Endodermal cell (in vitro differentiated cells): ENCODE data around the gene LIN9. TPM values are rescaled to one million over a fixed set of nuclear protein-coding genes. Genes with fewer than 3 reads are reported as not detected.
A peak's percentile ranks its signal among the peaks of the same experiment; 100 is the strongest.

Experiments
- DNase-seq: peaks from one replicate; pipeline ENCODE4 v3.0.0-alpha.2; 2017
- H3K27ac ChIP-seq: 2 replicates; pipeline ENCODE4 v1.5.1; 2013; ENCODE audit warnings: mild to moderate bottlenecking, low read depth, low read length, moderate library complexity
- H3K27me3 ChIP-seq: 2 replicates; pipeline ENCODE4 v1.6.1; 2013; ENCODE audit warnings: mild to moderate bottlenecking, low read length, moderate library complexity; ENCODE audit not compliant: insufficient read depth, control insufficient read depth, poor library complexity, severe bottlenecking
- H3K36me3 ChIP-seq: 2 replicates; pipeline ENCODE4 v1.7.0; 2013; ENCODE audit warnings: mild to moderate bottlenecking, low read length, moderate library complexity; ENCODE audit not compliant: control insufficient read depth, insufficient read depth
- H3K4me1 ChIP-seq: one replicate; pipeline ENCODE4 v1.7.0; 2013; ENCODE audit warnings: low read length; ENCODE audit not compliant: control insufficient read depth, insufficient read depth
- H3K4me3 ChIP-seq: 2 replicates; pipeline ENCODE4 v1.5.1; 2013; ENCODE audit warnings: mild to moderate bottlenecking, low read length, moderate library complexity
- H3K9ac ChIP-seq: 2 replicates; pipeline ENCODE4 v1.6.1; 2013; ENCODE audit warnings: mild to moderate bottlenecking, low read length, moderate library complexity; ENCODE audit not compliant: poor library complexity, severe bottlenecking; ENCODE audit errors: extremely low read depth
- H3K9me3 ChIP-seq: 2 replicates; pipeline ENCODE4 v1.6.1; 2013; ENCODE audit warnings: mild to moderate bottlenecking, low read length, moderate library complexity; ENCODE audit not compliant: control insufficient read depth
- H3K27ac Mint-ChIP-seq: 2 replicates; pipeline ENCODE4 v1.8.0; 2020; ENCODE audit warnings: mixed read lengths
- H3K27me3 Mint-ChIP-seq: 2 replicates; pipeline ENCODE4 v1.8.0; 2021; ENCODE audit warnings: mild to moderate bottlenecking, mixed read lengths; ENCODE audit not compliant: insufficient read depth
- H3K36me3 Mint-ChIP-seq: 2 replicates; pipeline ENCODE4 v1.8.0; 2020; ENCODE audit warnings: low read depth, mixed read lengths
- H3K4me1 Mint-ChIP-seq: 2 replicates; pipeline ENCODE4 v1.8.0; 2020; ENCODE audit warnings: mixed read lengths
- H3K4me3 Mint-ChIP-seq: 2 replicates; pipeline ENCODE4 v1.8.0; 2020; ENCODE audit warnings: mild to moderate bottlenecking, moderate library complexity, mixed read lengths
- H3K9me3 Mint-ChIP-seq: 2 replicates; pipeline ENCODE4 v1.8.0; 2020; ENCODE audit warnings: mild to moderate bottlenecking, mixed read lengths
- WGBS, 2 experiments: methylation state at CpG; one replicate each; pipeline versions ENCODE4 v1.1.5 to v1.1.7; 2013; ENCODE audit warnings: missing lambda C conversion rate in 2 of 2, mixed read lengths in 1 of 2; ENCODE audit not compliant: insufficient coverage in 1 of 2, insufficient read length in 1 of 2; 5-methylcytosine and 5-hydroxymethylcytosine counted together
- total RNA-seq, 2 donors: library from RNA; stranded (reverse); fragmentation: NEBNext Ultra II Directional in 1 of 2; extraction: Animal tissue kit (Norgen Biotek cat#: 25700) in 1 of 2; gene quantifications; 2 replicates in 1 of 2; 3 replicates in 1 of 2; pipeline ENCODE4 v1.2.1, GENCODE V29; 2021
- TF ChIP-seq, protein P1 (sequence below): fragments of 200-600 bp; sonication (generic); conservative IDR thresholded peaks from 2 replicates; pipeline ENCODE4 v1.5.0; 2021; ENCODE audit warnings: antibody characterized with exemption, mild to moderate bottlenecking

Gene LIN9
- total RNA-seq, 2 donors from 2014 or later = 9.9 to 11.3 TPM

DNA sequence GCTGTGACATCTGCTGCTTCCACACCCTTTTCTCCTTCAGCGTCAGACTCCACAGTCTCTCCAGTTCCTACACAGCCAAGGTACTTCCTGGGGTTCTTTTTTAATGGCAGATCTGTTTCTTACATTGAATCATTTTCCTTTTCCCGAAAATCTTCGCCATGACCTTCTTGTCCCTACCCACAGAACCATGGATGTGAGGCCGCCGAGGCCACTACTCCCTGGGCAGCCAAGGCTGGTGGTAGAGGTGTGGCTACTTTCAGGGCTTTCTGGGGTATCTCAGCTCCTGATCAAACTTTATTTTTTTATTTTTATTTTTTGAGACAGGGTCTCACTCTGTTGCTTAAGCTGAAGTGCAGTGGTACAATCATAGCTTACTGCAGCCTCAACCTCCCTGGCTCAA is 9.5 kb upstream of the LIN9 start:
- DNase-seq = no peak
- no peak overlapping the region for H3K9ac ChIP-seq
- peaks cover 10% of the 10 kb centered on the region for H3K9me3 ChIP-seq
- H3K4me3 Mint-ChIP-seq = no peak overlapping the region
- TF ChIP-seq, protein P1, sequence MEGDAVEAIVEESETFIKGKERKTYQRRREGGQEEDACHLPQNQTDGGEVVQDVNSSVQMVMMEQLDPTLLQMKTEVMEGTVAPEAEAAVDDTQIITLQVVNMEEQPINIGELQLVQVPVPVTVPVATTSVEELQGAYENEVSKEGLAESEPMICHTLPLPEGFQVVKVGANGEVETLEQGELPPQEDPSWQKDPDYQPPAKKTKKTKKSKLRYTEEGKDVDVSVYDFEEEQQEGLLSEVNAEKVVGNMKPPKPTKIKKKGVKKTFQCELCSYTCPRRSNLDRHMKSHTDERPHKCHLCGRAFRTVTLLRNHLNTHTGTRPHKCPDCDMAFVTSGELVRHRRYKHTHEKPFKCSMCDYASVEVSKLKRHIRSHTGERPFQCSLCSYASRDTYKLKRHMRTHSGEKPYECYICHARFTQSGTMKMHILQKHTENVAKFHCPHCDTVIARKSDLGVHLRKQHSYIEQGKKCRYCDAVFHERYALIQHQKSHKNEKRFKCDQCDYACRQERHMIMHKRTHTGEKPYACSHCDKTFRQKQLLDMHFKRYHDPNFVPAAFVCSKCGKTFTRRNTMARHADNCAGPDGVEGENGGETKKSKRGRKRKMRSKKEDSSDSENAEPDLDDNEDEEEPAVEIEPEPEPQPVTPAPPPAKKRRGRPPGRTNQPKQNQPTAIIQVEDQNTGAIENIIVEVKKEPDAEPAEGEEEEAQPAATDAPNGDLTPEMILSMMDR = no peak
- H3K27ac Mint-ChIP-seq = no peak overlapping the region
- H3K4me1 ChIP-seq = no peaks in the 10 kb centered on the region
- WGBS, 2 experiments = 99 to 100% methylated on average over 3 to 5 of the region's 5 CpGs
- no peak overlapping the region for H3K4me3 ChIP-seq
- H3K27me3 Mint-ChIP-seq = peaks cover 17% of the 10 kb centered on the region
- no peaks in the 10 kb centered on the region for H3K36me3 Mint-ChIP-seq
- peaks cover 21% of the 10 kb centered on the region for H3K9me3 Mint-ChIP-seq
- peaks cover 1% of the 10 kb centered on the region for H3K27me3 ChIP-seq
- H3K36me3 ChIP-seq = no peaks in the 10 kb centered on the region
- no peaks in the 10 kb centered on the region for H3K4me1 Mint-ChIP-seq
- H3K27ac ChIP-seq = no peak overlapping the region

DNA sequence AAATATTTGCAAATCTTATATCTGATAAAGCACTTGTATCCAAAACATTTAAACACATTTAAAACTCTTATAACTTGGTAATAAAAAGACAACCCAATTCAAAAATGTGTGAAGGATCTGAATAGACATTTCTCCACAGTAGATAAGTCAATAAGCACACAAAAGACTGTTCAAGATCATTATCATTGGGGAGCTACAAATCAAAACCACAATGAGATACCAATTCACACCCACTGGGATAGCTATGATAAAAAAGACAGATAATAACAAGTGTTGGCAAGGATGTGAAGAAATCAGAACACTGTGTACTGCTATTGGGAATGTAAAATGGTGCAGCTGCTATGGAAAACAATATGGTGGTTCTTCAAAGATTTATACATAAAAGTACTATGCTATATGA is 5.1 kb upstream of the LIN9 start:
- no peak overlapping the region for H3K9ac ChIP-seq
- Mint-ChIP-seq H3K27me3 (peaks cover 39% of the 10 kb centered on the region), H3K4me1 (peaks cover 16% of the 10 kb centered on the region), H3K36me3 (no peaks in the 10 kb centered on the region), H3K4me3 (no peak overlapping the region), H3K9me3 (peaks cover 10% of the 10 kb centered on the region), H3K27ac (no peak overlapping the region)
- no peak overlapping the region for H3K27ac ChIP-seq
- peaks cover 32% of the 10 kb centered on the region for H3K27me3 ChIP-seq
- H3K9me3 ChIP-seq = peaks cover 10% of the 10 kb centered on the region
- H3K4me3 ChIP-seq = peak overlapping the region; percentile 10
- H3K36me3 ChIP-seq = no peaks in the 10 kb centered on the region
- no peaks in the 10 kb centered on the region for H3K4me1 ChIP-seq
- TF ChIP-seq, protein P1 = no peak
- DNase-seq = no peak

DNA sequence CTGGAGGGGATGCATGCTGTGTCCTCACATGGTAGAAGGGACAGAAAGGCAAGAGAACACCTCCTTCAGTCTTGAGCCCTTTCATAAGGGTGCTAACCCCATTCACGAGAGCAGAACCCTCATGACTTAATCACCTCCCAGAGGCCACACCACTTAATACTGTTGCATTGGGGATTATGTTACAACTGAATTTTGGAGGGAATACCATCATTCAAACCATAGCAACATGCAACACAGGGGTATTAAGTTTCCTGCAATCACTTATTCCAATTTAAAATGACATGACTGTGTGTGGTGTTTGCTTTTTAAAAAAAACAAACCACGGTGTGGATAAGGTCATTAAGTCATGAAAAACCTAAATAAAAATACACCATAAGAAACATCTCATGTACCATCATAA is 3.1 kb upstream of the LIN9 start:
- H3K4me1 Mint-ChIP-seq = peaks cover 19% of the 10 kb centered on the region

More for the DNA sequence above, 3.1 kb upstream of the LIN9 start:
- TF ChIP-seq, protein P1 = no peak
- peaks cover 7% of the 10 kb centered on the region for H3K9me3 Mint-ChIP-seq
- H3K27me3 Mint-ChIP-seq = peaks cover 37% of the 10 kb centered on the region
- 100% methylated on average over 2 of the region's 2 CpGs; no CpG with 5 or more reads in 1 of the 2 experiments for WGBS, 2 experiments
- Histone ChIP-seq H3K27ac (no peak overlapping the region), H3K9me3 (peaks cover 10% of the 10 kb centered on the region), H3K9ac (no peak overlapping the region), H3K36me3 (no peaks in the 10 kb centered on the region), H3K4me1 (no peaks in the 10 kb centered on the region), H3K27me3 (peaks cover 32% of the 10 kb centered on the region), H3K4me3 (no peak overlapping the region)
- H3K36me3 Mint-ChIP-seq = no peaks in the 10 kb centered on the region
- H3K4me3 Mint-ChIP-seq = no peak overlapping the region
- no peak for DNase-seq
- no peak overlapping the region for H3K27ac Mint-ChIP-seq
